A549 (cell line): Measurements from ENCODE around the gene COX7A2.

Experiments
- CBX2 ChIP-seq: fragments of 200-600 bp; sonication (generic); IDR thresholded peaks from 2 replicates; pipeline ENCODE4 v1.6.1; 2016; ENCODE audit warnings: low read depth, mild to moderate bottlenecking, borderline replicate concordance
- CHD2 ChIP-seq: fragments of 150-350 bp; IDR thresholded peaks from 2 replicates; pipeline ENCODE4 v1.6.1; 2014; ENCODE audit warnings: low read length; ENCODE audit not compliant: partially characterized antibody
- CTCF ChIP-seq: fragments of >200 bp; sonication (Bioruptor Twin); formaldehyde crosslinking; IDR thresholded peaks from 3 replicates; pipeline ENCODE4 v1.5.1; 2016
- MYC ChIP-seq: IDR thresholded peaks from 2 replicates; pipeline ENCODE4 v1.6.1; 2012; ENCODE audit warnings: mild to moderate bottlenecking, inconsistent platforms, low read length, improper control_type of control experiment, borderline replicate concordance
- POLR2A ChIP-seq: IDR thresholded peaks from 2 replicates; pipeline ENCODE4 v1.6.1; 2012; ENCODE audit warnings: mild to moderate bottlenecking, low read length
- RAD21 ChIP-seq, 2 experiments: fragments of >200 bp in 1 of 2; sonication (Bioruptor Twin) in 1 of 2; formaldehyde crosslinking in 1 of 2; IDR thresholded peaks in 1 of 2; conservative IDR thresholded peaks in 1 of 2; 2 replicates in 1 of 2; 3 replicates in 1 of 2; pipeline ENCODE4 v1.6.1; 2012 to 2018; ENCODE audit warnings: inconsistent platforms in 1 of 2
- RNF2 ChIP-seq: fragments of 200-600 bp; sonication (generic); IDR thresholded peaks from 2 replicates; pipeline ENCODE4 v1.6.1; 2016; ENCODE audit warnings: low read depth, mild to moderate bottlenecking, antibody characterized with exemption, moderate library complexity, borderline replicate concordance
- TFCP2L1 ChIP-seq: fragments of 250-450 bp; sonication (Bioruptor Pico); IDR thresholded peaks from 2 replicates; pipeline ENCODE4 v1.5.0; 2021; ENCODE audit warnings: mild to moderate bottlenecking
- TP53 ChIP-seq: fragments of 250-450 bp; sonication (Bioruptor Pico); IDR thresholded peaks from 2 replicates; pipeline ENCODE4 v1.5.0; 2021; ENCODE audit warnings: mild to moderate bottlenecking, moderate library complexity
- TF ChIP-seq, protein P1 (sequence below): IDR thresholded peaks from 2 replicates; pipeline ENCODE4 v1.6.1; 2012
- TF ChIP-seq, protein P2 (sequence below): fragments of 200-600 bp; sonication (generic); IDR thresholded peaks from 2 replicates; pipeline ENCODE4 v1.6.1; 2016; ENCODE audit warnings: antibody characterized with exemption, mild to moderate bottlenecking, moderate library complexity

DNA sequence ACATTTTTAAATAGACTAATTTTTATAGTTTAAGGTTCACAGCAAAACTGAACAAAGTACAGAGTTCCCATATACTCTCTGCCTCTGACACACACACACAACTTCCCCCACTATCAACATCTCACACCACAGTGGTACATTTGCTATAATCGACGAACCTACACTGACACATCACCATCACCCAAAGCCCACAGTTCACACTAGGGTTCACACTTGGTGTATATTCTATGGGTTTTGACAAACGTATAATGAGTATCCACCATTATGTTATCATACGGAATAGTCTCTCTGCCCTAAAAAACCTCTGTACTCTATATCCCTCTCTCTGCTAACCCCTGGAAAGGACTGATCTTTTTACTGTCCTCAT is 25.4 kb upstream of the COX7A2 start:
- TF ChIP-seq CTCF (no peak), RAD21 (conservative IDR thresholded peaks at IDR 0.05 in 1 of 2, IDR thresholded peaks at IDR 0.05 in 1 of 2) (no peak), RNF2 (no peak), TP53 (CRISPR knock-in tag) (no peak), POLR2A (no peak), CHD2 (no peak), TFCP2L1 (CRISPR knock-in tag) (no peak), MYC (no peak), CBX2 (no peak)
- TF ChIP-seq, protein P1, sequence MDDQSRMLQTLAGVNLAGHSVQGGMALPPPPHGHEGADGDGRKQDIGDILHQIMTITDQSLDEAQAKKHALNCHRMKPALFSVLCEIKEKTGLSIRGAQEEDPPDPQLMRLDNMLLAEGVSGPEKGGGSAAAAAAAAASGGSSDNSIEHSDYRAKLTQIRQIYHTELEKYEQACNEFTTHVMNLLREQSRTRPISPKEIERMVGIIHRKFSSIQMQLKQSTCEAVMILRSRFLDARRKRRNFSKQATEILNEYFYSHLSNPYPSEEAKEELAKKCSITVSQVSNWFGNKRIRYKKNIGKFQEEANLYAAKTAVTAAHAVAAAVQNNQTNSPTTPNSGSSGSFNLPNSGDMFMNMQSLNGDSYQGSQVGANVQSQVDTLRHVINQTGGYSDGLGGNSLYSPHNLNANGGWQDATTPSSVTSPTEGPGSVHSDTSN, result no peak
- TF ChIP-seq, protein P2, sequence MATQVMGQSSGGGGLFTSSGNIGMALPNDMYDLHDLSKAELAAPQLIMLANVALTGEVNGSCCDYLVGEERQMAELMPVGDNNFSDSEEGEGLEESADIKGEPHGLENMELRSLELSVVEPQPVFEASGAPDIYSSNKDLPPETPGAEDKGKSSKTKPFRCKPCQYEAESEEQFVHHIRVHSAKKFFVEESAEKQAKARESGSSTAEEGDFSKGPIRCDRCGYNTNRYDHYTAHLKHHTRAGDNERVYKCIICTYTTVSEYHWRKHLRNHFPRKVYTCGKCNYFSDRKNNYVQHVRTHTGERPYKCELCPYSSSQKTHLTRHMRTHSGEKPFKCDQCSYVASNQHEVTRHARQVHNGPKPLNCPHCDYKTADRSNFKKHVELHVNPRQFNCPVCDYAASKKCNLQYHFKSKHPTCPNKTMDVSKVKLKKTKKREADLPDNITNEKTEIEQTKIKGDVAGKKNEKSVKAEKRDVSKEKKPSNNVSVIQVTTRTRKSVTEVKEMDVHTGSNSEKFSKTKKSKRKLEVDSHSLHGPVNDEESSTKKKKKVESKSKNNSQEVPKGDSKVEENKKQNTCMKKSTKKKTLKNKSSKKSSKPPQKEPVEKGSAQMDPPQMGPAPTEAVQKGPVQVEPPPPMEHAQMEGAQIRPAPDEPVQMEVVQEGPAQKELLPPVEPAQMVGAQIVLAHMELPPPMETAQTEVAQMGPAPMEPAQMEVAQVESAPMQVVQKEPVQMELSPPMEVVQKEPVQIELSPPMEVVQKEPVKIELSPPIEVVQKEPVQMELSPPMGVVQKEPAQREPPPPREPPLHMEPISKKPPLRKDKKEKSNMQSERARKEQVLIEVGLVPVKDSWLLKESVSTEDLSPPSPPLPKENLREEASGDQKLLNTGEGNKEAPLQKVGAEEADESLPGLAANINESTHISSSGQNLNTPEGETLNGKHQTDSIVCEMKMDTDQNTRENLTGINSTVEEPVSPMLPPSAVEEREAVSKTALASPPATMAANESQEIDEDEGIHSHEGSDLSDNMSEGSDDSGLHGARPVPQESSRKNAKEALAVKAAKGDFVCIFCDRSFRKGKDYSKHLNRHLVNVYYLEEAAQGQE, result no peak
